Esophagus muscularis mucosa (tissue), 4 donors: ENCODE results near the gene SLC38A10. TPM values are rescaled to one million over a fixed set of nuclear protein-coding genes. Genes with fewer than 3 reads are reported as not detected.

Experiments used
- DNase-seq: peaks from one replicate; pipeline ENCODE4 v3.0.0-alpha.2; 2017; ENCODE audit errors: extremely low spot score
- H3K27ac ChIP-seq, 4 donors: fragments of 200-600 bp; sonication (generic); replicated peaks in 1 of 4; 1 replicate in 3 of 4; 2 replicates in 1 of 4; pipeline ENCODE4 v1.5.1; 2016 to 2019; ENCODE audit warnings: mild to moderate bottlenecking in 1 of 4
- H3K27me3 ChIP-seq, 4 donors: fragments of 200-600 bp; sonication (generic); one replicate each; pipeline versions ENCODE4 v1.5.1 to v1.6.0; 2016 to 2019
- H3K36me3 ChIP-seq, 4 donors: fragments of 200-600 bp; sonication (generic); one replicate each; pipeline ENCODE4 v1.5.1; 2016 to 2019
- H3K4me1 ChIP-seq, 4 donors: fragments of 200-600 bp; sonication (generic); one replicate each; pipeline ENCODE4 v1.5.1; 2016 to 2019
- H3K4me3 ChIP-seq, 4 donors: fragments of 200-600 bp; sonication (generic); 1 replicate in 2 of 4; 2 replicates in 2 of 4; pipeline ENCODE4 v1.5.1; 2016 to 2019; ENCODE audit warnings: mild to moderate bottlenecking in 4 of 4, moderate library complexity in 1 of 4
- H3K9me3 ChIP-seq, 4 donors: fragments of 200-600 bp; sonication (generic); 1 replicate in 3 of 4; 2 replicates in 1 of 4; pipeline ENCODE4 v1.5.1; 2016 to 2019
- CTCF ChIP-seq, 3 experiments: fragments of 200-600 bp in 2 of 3; fragments of 450-650 bp in 1 of 3; sonication (generic) in 2 of 3; IDR thresholded peaks; one replicate each; pipeline ENCODE4 v1.5.1; 2017 to 2019; ENCODE audit warnings: antibody characterized with exemption in 3 of 3, mild to moderate bottlenecking in 2 of 3, moderate library complexity in 1 of 3
- EP300 ChIP-seq: sonication (generic); formaldehyde crosslinking; IDR thresholded peaks from one replicate; pipeline ENCODE4 v1.6.1; 2017; ENCODE audit warnings: antibody characterized with exemption
- POLR2A ChIP-seq: fragments of 450-650 bp; IDR thresholded peaks from one replicate; pipeline ENCODE4 v1.6.1; 2017; ENCODE audit warnings: antibody characterized with exemption, moderate library complexity, mild to moderate bottlenecking, low read depth
- POLR2AphosphoS5 ChIP-seq, 2 donors: sonication (generic); formaldehyde crosslinking; IDR thresholded peaks; one replicate each; pipeline ENCODE4 v1.6.1; 2017; ENCODE audit warnings: antibody characterized with exemption in 2 of 2
- WGBS: methylation state at CpG from one replicate; pipeline ENCODE4 v1.1.5; 2018; 5-methylcytosine and 5-hydroxymethylcytosine counted together
- intact Hi-C: fragments of 100-400 bp; cut with DNase I; formaldehyde crosslinking; loops from one replicate; pipeline ENCODE4 v1.15.1; 2023
- total RNA-seq, 4 donors: library from RNA; depleted of rRNA; stranded (reverse); fragments of >200 nt; gene quantifications; one replicate each; pipeline versions ENCODE4 v1.1.0 to v1.2.1, GENCODE V29; 2016

SLC38A10 gene
- total RNA-seq, 4 donors from 2014 or later = 78.0 to 103 (median 93.4) TPM

DNA sequence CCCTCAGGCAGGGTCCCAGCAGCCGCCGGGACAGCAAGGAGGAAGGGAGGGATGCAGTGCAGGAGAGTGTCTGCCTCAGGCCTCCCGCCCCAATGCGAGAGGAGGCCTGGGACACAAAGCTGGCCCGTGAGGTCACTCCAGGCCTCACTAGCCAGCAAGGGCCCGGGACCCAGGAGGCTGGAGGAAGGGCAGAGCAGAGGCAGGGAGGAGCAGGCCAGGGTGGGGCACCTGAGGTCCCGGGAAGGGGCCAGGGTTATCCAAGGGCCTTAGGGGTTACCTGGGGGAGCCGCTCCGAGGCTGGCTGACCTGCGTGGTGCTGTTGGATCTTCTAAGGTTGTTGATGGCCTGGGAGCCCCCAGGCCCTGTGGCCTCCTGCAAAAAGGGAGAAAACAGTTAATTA is 86.5 kb downstream of the SLC38A10 start:
- Histone ChIP-seq H3K36me3 (peaks cover 0 to 36% (median 22%) of the 10 kb centered on the region in 4 donors), H3K4me1 (peaks cover 0 to 5% (median 0%) of the 10 kb centered on the region in 4 donors), H3K27ac (no peak overlapping the region), H3K27me3 (no peaks in the 10 kb centered on the region), H3K9me3 (no peaks in the 10 kb centered on the region), H3K4me3 (no peak overlapping the region)
- WGBS = 96% methylated on average over 7 of the region's 10 CpGs
- TF ChIP-seq POLR2AphosphoS5 (IDR thresholded peaks at IDR 0.05) = no peak
- no peak for TF ChIP-seq CTCF (IDR thresholded peaks at IDR 0.05)
- no peak for TF ChIP-seq EP300
- no peak for TF ChIP-seq POLR2A
- DNase-seq = no peak
- intact Hi-C loops = no loop called here

DNA sequence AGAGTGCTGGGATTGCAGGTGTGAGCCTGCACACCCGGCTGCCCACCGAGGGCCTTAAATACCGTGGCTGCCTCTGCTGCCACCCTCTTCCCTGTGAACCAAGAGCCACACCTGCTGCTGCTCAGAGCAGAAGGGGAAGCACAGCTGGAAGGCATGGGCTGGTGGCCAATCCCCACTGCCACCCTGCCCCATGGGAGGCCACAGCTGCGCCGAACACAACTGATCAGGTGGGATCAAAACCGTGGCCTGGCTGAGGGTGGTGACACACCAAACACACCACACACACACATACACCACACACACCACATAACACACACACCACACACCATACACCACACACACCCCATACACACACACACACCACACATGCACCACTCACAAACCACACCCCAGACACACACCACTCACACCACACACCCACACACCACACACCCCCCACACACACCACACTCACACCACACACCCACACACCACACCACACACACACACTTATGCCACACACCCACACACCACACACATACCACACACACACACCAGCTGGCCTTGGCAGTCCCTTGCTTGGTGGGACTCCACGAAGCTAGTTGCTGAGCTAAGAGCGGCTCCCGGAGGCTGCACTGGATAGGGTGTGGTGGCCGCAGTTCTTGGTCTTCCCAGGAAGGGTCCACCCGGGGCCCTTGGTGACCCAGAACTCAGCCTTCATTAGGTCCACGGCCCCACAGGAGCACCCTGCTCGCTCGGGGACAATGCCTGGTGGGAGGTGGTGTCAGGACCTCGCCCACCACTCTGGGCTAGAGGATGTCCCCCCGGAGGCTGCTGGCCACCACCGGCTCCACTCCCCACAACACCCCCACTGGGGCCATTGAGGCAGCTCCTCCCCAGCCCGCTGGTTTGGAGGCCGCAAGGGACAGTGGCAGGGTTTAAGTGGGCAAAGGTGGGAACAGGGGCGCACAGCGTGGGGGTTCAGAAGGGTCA is 87.2 kb downstream of the SLC38A10 start:
- intact Hi-C loops = no loop called here
- Histone ChIP-seq H3K4me1 (peaks cover 0 to 5% (median 0%) of the 10 kb centered on the region in 4 donors), H3K36me3 (peaks cover 0 to 44% (median 29%) of the 10 kb centered on the region in 4 donors), H3K9me3 (no peaks in the 10 kb centered on the region), H3K27ac (no peak overlapping the region), H3K27me3 (no peaks in the 10 kb centered on the region), H3K4me3 (no peak overlapping the region)
- TF ChIP-seq CTCF (IDR thresholded peaks at IDR 0.05) (no peak), POLR2A (no peak), POLR2AphosphoS5 (IDR thresholded peaks at IDR 0.05) (no peak), EP300 (no peak)
- 84% methylated on average over 16 of the region's 21 CpGs for WGBS
- DNase-seq = no peak

GRCh38 chr17:81206657-81207056 is 88.5 kb downstream of the SLC38A10 start:
- H3K27ac ChIP-seq = no peak overlapping the region
- TF ChIP-seq EP300 (no peak), POLR2AphosphoS5 (IDR thresholded peaks at IDR 0.05) (no peak), CTCF (IDR thresholded peaks at IDR 0.05) (no peak), POLR2A (no peak)
- no peaks in the 10 kb centered on the region for H3K9me3 ChIP-seq
- DNase-seq = no peak
- no peak overlapping the region for H3K4me3 ChIP-seq
- H3K27me3 ChIP-seq = no peaks in the 10 kb centered on the region
- H3K36me3 ChIP-seq = peaks cover 0 to 52% (median 30%) of the 10 kb centered on the region in 4 donors
- peaks cover 0 to 5% (median 0%) of the 10 kb centered on the region in 4 donors for H3K4me1 ChIP-seq
- intact Hi-C loops = no loop called here
- 95% methylated on average over 12 of the region's 12 CpGs for WGBS

- Histone ChIP-seq H3K4me1 (peaks cover 0 to 5% (median under 1%) of the 10 kb centered on the region in 4 donors), H3K36me3 (peaks cover 0 to 52% (median 32%) of the 10 kb centered on the region in 4 donors), H3K27ac (no peak overlapping the region), H3K4me3 (no peak overlapping the region), H3K9me3 (no peaks in the 10 kb centered on the region), H3K27me3 (no peaks in the 10 kb centered on the region)
- WGBS = 86% methylated on average over 4 of the region's 4 CpGs
- intact Hi-C loops = no loop called here
- no peak for TF ChIP-seq EP300
- no peak for DNase-seq
Measured at GRCh38 chr17:81206166-81206565, 88.9 kb downstream of the SLC38A10 start.

GRCh38 chr17:81204578-81204977 is 90.5 kb downstream of the SLC38A10 start:
- no peaks in the 10 kb centered on the region for H3K9me3 ChIP-seq
- peaks cover 0 to 60% (median 35%) of the 10 kb centered on the region in 4 donors for H3K36me3 ChIP-seq
- no peak overlapping the region for H3K27ac ChIP-seq
- H3K4me3 ChIP-seq = no peak overlapping the region
- intact Hi-C loops = no loop called here
- TF ChIP-seq EP300 (no peak), POLR2A (no peak), POLR2AphosphoS5 (IDR thresholded peaks at IDR 0.05) (no peak), CTCF (IDR thresholded peaks at IDR 0.05) (no peak)
- no peaks in the 10 kb centered on the region for H3K27me3 ChIP-seq
- WGBS = 82% methylated on average over 10 of the region's 10 CpGs
- DNase-seq = no peak
- H3K4me1 ChIP-seq = peaks cover 0 to 9% (median 6%) of the 10 kb centered on the region in 4 donors
